CD4-positive, alpha-beta T cell (primary cell): ENCODE results near the gene RBM4B. TPM values are rescaled to one million over a fixed set of nuclear protein-coding genes. Genes with fewer than 3 reads are reported as not detected.

Experiments used
- ATAC-seq: fragments of 200-7000 bp; cut with Tn5 transposase; one replicate; pipeline ENCODE4 v1.10.0; 2022; ENCODE audit warnings: mild to moderate bottlenecking; ENCODE audit not compliant: poor library complexity
- CTCF ChIA-PET: fragments of 350-600 bp; sonication (Branson Sonifier 250); formaldehyde crosslinking; loops from one replicate; lab custom pipeline; 2021; ENCODE audit warnings: antibody characterized with exemption, inconsistent platforms; lab: Charles Lee
- POLR2A ChIA-PET: fragments of 350-600 bp; sonication (Branson Sonifier 250); formaldehyde crosslinking; loops from one replicate; lab custom pipeline; 2021; ENCODE audit warnings: antibody characterized with exemption, inconsistent platforms; lab: Charles Lee
- DNase-seq, 14 experiments: peaks; one replicate each; pipeline ENCODE4 v3.0.0-alpha.2; 2013 to 2020; ENCODE audit warnings: mixed read lengths in 2 of 14
- H3K27ac ChIP-seq, 2 donors: one replicate each; pipeline versions ENCODE4 v1.5.1 to v1.7.0; 2013; ENCODE audit warnings: low read length in 2 of 2, low read depth in 1 of 2, mild to moderate bottlenecking in 1 of 2
- H3K27me3 ChIP-seq, 2 experiments: 1 replicate in 1 of 2; 2 replicates in 1 of 2; pipeline versions ENCODE4 v1.6.1 to v1.7.0; 2013; ENCODE audit warnings: low read length in 2 of 2, control low read depth in 1 of 2, mild to moderate bottlenecking in 1 of 2, moderate library complexity in 1 of 2; ENCODE audit not compliant: insufficient read depth in 2 of 2, control insufficient read depth in 1 of 2
- H3K36me3 ChIP-seq: one replicate; pipeline ENCODE4 v1.6.1; 2013; ENCODE audit warnings: low read length, control low read depth; ENCODE audit not compliant: insufficient read depth
- H3K4me1 ChIP-seq: one replicate; pipeline ENCODE4 v1.6.1; 2013; ENCODE audit warnings: low read length, control low read depth; ENCODE audit not compliant: insufficient read depth
- H3K4me3 ChIP-seq: one replicate; pipeline ENCODE4 v1.5.1; 2013; ENCODE audit warnings: mild to moderate bottlenecking, low read length, moderate library complexity
- H3K9me3 ChIP-seq, 2 experiments: 1 replicate in 1 of 2; 2 replicates in 1 of 2; pipeline versions ENCODE4 v1.6.1 to v1.7.0; 2013; ENCODE audit warnings: low read length in 2 of 2, mild to moderate bottlenecking in 2 of 2, control low read depth in 1 of 2, moderate library complexity in 1 of 2; ENCODE audit not compliant: control insufficient read depth in 1 of 2, insufficient read depth in 1 of 2
- H3K27ac Mint-ChIP-seq: one replicate; pipeline ENCODE4 v1.8.0; 2020; ENCODE audit warnings: mixed read lengths
- H3K27me3 Mint-ChIP-seq: one replicate; pipeline ENCODE4 v1.8.0; 2021; ENCODE audit warnings: mixed read lengths
- H3K36me3 Mint-ChIP-seq: one replicate; pipeline ENCODE4 v1.8.0; 2021; ENCODE audit warnings: low read depth, mixed read lengths
- H3K4me1 Mint-ChIP-seq: one replicate; pipeline ENCODE4 v1.8.0; 2021; ENCODE audit warnings: low read depth, mixed read lengths
- H3K4me3 Mint-ChIP-seq: one replicate; pipeline ENCODE4 v1.8.0; 2020; ENCODE audit warnings: mild to moderate bottlenecking, mixed read lengths
- H3K9me3 Mint-ChIP-seq: one replicate; pipeline ENCODE4 v1.8.0; 2020; ENCODE audit warnings: mixed read lengths
- intact Hi-C, 2 experiments: fragments of 100-400 bp; cut with DNase I in 1 of 2; cut with micrococcal nuclease in 1 of 2; formaldehyde crosslinking; loops; one replicate each; pipeline versions ENCODE4 v1.15.1 to v1.9.0; 2023 to 2025; cut with DNase I, micrococcal nuclease
- total RNA-seq, 174 experiments: library from RNA in 2 of 174; stranded (reverse) in 2 of 174; gene quantifications; one replicate each; pipeline ENCODE4 v1.2.3 and lab custom pipeline; 2021 to 2026
- TF ChIP-seq, protein P1 (sequence below): fragments of 200-600 bp; IDR thresholded peaks from one replicate; pipeline ENCODE4 v1.8.0; 2022; ENCODE audit warnings: antibody characterized with exemption, mild to moderate bottlenecking

Gene RBM4B
- total RNA-seq, 2 experiments from 2014 or later: 3.8 to 5.1 TPM

DNA sequence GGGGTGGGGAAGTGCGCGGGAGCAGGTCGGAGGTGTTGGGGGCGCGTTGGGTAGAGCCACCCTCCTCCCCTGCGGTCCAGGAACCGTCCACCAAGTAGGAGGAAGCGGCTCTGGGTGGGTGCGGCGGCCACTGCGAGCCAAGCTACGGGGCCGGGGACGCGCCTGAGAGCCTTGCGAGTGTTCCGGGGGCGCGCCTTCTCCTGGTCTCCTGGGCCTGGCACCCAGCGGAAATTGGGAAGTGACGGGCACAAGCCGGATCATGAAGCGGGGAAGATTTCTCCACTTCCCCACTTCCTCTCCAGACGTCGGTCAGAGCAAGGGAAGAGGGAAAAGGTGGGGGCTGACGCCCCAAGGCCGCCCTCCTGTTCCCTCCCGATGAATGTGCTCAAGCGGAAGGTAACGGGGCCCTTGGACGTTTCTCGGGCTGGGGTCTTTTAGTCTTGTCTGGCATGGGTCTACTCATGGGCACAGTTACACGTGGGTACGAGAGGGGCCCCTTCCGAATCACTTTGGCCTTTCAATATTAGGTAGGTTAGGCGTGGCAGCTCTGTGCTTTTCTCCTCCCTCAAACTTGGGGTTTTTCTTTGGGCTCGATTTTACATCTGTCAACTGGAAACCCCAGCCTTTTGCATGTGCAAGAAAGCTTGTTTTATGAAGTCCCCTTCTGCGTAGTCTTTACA, 60.4 kb downstream of the RBM4B start:
- TF ChIP-seq, protein P1, sequence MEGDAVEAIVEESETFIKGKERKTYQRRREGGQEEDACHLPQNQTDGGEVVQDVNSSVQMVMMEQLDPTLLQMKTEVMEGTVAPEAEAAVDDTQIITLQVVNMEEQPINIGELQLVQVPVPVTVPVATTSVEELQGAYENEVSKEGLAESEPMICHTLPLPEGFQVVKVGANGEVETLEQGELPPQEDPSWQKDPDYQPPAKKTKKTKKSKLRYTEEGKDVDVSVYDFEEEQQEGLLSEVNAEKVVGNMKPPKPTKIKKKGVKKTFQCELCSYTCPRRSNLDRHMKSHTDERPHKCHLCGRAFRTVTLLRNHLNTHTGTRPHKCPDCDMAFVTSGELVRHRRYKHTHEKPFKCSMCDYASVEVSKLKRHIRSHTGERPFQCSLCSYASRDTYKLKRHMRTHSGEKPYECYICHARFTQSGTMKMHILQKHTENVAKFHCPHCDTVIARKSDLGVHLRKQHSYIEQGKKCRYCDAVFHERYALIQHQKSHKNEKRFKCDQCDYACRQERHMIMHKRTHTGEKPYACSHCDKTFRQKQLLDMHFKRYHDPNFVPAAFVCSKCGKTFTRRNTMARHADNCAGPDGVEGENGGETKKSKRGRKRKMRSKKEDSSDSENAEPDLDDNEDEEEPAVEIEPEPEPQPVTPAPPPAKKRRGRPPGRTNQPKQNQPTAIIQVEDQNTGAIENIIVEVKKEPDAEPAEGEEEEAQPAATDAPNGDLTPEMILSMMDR: no peak
- Histone ChIP-seq H3K36me3 (peaks cover 32% of the 10 kb centered on the region), H3K9me3 (no peaks in the 10 kb centered on the region), H3K27me3 (no peaks in the 10 kb centered on the region), H3K27ac (peak overlapping the region; percentile 96 to 98), H3K4me1 (peaks cover 57% of the 10 kb centered on the region), H3K4me3 (peak overlapping the region; percentile 99)
- Mint-ChIP-seq H3K27ac (peak overlapping the region; percentile 94), H3K9me3 (no peaks in the 10 kb centered on the region), H3K4me3 (peak overlapping the region; percentile 99), H3K36me3 (peaks cover 53% of the 10 kb centered on the region), H3K27me3 (no peaks in the 10 kb centered on the region), H3K4me1 (peaks cover 58% of the 10 kb centered on the region)
- ATAC-seq (no peak), DNase-seq (peak in 2 of 14 experiments; percentile 76)
- CTCF ChIA-PET: interaction anchor here (0.6 to 5.9 kb wide), 5 partner anchors 21 to 178 kb away, joined by 3 to 47 read pairs (median 19); partner anchors contain the start of genes CCDC87, CCS, MRPL11 and RBM4
- POLR2A ChIA-PET: interaction anchor here (0.5 to 16.0 kb wide), 34 partner anchors 7 to 666 kb away, joined by 3 to 511 read pairs (median 5); partner anchors contain the start of genes ACTN3, CCDC87, CCS and CTSF
- intact Hi-C loops: loop anchor here in 1 of 2 experiments (1.0 to 5.0 kb wide), 2 partner anchors 24 to 150 kb away; partner anchors contain the start of genes CCDC87, CCS and PELI3

DNA sequence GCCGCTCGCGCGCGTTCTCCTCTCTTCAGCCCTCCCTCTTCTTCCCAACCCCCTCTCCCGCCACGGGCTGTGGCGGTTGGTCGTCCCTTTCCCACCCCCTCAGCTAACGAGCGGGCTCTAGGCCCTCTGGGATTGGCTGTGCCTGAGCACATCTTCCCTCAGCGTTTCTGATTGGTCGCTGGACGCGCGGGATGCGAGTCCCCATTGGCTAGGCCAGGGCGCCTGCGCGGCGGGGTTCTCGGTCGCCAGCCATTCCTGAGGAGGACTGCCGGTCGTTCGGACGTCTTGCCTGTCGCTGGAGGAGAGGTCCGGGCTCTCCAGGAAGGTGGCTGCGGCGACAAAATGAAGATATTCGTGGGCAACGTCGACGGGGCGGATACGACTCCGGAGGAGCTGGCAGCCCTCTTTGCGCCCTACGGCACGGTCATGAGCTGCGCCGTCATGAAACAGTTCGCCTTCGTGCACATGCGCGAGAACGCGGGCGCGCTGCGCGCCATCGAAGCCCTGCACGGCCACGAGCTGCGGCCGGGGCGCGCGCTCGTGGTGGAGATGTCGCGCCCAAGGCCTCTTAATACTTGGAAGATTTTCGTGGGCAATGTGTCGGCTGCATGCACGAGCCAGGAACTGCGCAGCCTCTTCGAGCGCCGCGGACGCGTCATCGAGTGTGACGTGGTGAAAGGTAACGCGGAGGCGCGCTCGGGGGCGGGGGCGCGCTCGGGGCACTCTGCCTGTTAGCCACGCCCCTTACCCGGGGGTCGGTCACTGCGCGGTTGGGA, 61.1 kb downstream of the RBM4B start, which contains the start of gene RBM14:
RBM14 (plus strand) TSS at position 252 of the 776 bp plus-strand sequence; CDS start at position 343, 91 bp downstream.
- Histone ChIP-seq H3K27me3 (no peaks in the 10 kb centered on the region), H3K36me3 (peaks cover 27% of the 10 kb centered on the region), H3K9me3 (no peaks in the 10 kb centered on the region), H3K4me3 (peak within 1 kb of the TSS; percentile 99), H3K27ac (peak within 1 kb of the TSS; percentile 96 to 98), H3K4me1 (peaks cover 50% of the 10 kb centered on the region)
- no peaks in the 10 kb centered on the region for H3K27me3 Mint-ChIP-seq
- TF ChIP-seq, protein P1: no peak
- DNase-seq (peak; percentile 95 to 100 (median 97)), ATAC-seq (peak; percentile 81)
- no peaks in the 10 kb centered on the region for H3K9me3 Mint-ChIP-seq
- ChIA-PET CTCF (interaction anchor here (1.2 to 5.9 kb wide), 4 partner anchors 22 to 178 kb away, joined by 4 to 47 read pairs (median 22); partner anchors contain the start of genes CCDC87, CCS, MRPL11 and RBM4), POLR2A (interaction anchor here (0.5 to 16.0 kb wide), 39 partner anchors 8 to 1646 kb away, joined by 3 to 511 read pairs (median 4); partner anchors contain the start of genes ACTN3, CCDC87, CCS and CTSF)
- intact Hi-C loops: loop anchor here (1.0 to 5.0 kb wide), 5 partner anchors 22 to 149 kb away; partner anchors contain the start of genes CCDC87 (in 2 of the 2), CCS (in 2 of the 2), PELI3 (in 1 of the 2) and RBM4 (in 1 of the 2)
- H3K4me3 Mint-ChIP-seq: peak within 1 kb of the TSS; percentile 99
- peaks cover 45% of the 10 kb centered on the region for H3K36me3 Mint-ChIP-seq
- peaks cover 53% of the 10 kb centered on the region for H3K4me1 Mint-ChIP-seq
- H3K27ac Mint-ChIP-seq: peak within 1 kb of the TSS; percentile 94

Other genes with a start within 250 kb of the RBM4B start
- 10 to 100 TPM; 17.7 to 21.0 TPM for gene MRPL11, start 239.0 kb downstream of the RBM4B start, total RNA-seq
- gene PELI3, start 211.0 kb downstream of the RBM4B start, total RNA-seq: 10 to 100 TPM; 20.7 to 23.8 TPM
- 10 to 100 TPM; 16.9 to 17.7 TPM for gene DPP3, start 197.5 kb downstream of the RBM4B start, total RNA-seq
- gene BBS1, start 167.3 kb downstream of the RBM4B start, total RNA-seq: 10 to 100 TPM; 11.7 to 11.9 TPM
- 10 to 100 TPM; 17.0 to 18.4 TPM for gene ZDHHC24, start 131.8 kb downstream of the RBM4B start, total RNA-seq
- under 1 TPM; 0.14 to 0.22 TPM for gene ACTN3, start 131.0 kb downstream of the RBM4B start, total RNA-seq
- 10 to 100 TPM; 16.0 to 16.8 TPM for gene CTSF, start 109.3 kb downstream of the RBM4B start, total RNA-seq
- gene CCDC87, start 84.8 kb downstream of the RBM4B start, total RNA-seq: under 1 TPM; 0.22 to 0.25 TPM
- 10 to 100 TPM; 25.4 to 26.3 TPM for gene CCS, start 84.7 kb downstream of the RBM4B start, total RNA-seq
- 100 to 1,000 TPM; 239 to 250 TPM for gene RBM14, start 61.3 kb downstream of the RBM4B start, total RNA-seq
- gene RBM4, start 39.2 kb downstream of the RBM4B start, total RNA-seq: 100 to 1,000 TPM; 194 to 197 TPM
- gene SPTBN2, start 51.3 kb upstream of the RBM4B start, total RNA-seq: not detected
- gene RCE1, start 165.6 kb upstream of the RBM4B start, total RNA-seq: 10 to 100 TPM; 60.1 to 63.0 TPM
- 1 to 10 TPM; 1.6 to 2.5 TPM for gene LRFN4, start 179.2 kb upstream of the RBM4B start, total RNA-seq